ENCODE results near the gene RAB11FIP3. TPM values are rescaled to one million over a fixed set of nuclear protein-coding genes. Genes with fewer than 3 reads are reported as not detected.
"Not testable (repeated sequence)": the region's sequence is repeated elsewhere in the genome, so short reads cannot be mapped to it uniquely, and the experiment has no call there.

Gene RAB11FIP3
- total RNA-seq, 1 experiment from 2014 or later: 12.7 TPM

- CTCF ChIA-PET: no interaction called here
- Histone ChIP-seq H3K27ac (ENCODE audit: low read length) (no peak overlapping the region), H3K4me2 (ENCODE audit: low read length) (no peak overlapping the region), H3K36me3 (ENCODE audit: low read depth, low read length) (no peaks in the 10 kb centered on the region), H4K20me1 (ENCODE audit: low read length) (no peaks in the 10 kb centered on the region), H3K79me2 (ENCODE audit: low read length) (no peaks in the 10 kb centered on the region), H3K9ac (ENCODE audit: low read length) (no peak overlapping the region), H3F3A (ENCODE audit: low read length, unreplicated experiment) (no peaks in the 10 kb centered on the region), H2AFZ (ENCODE audit: low read length) (no peak overlapping the region), H3K4me3 (ENCODE audit: low read length) (no peak overlapping the region), H3K4me1 (ENCODE audit: insufficient read depth, low read length) (no peaks in the 10 kb centered on the region), H3K27me3 (ENCODE audit: low read length) (no peaks in the 10 kb centered on the region), H3K9me3 (ENCODE audit: low read length) (no peaks in the 10 kb centered on the region), H3K9me2 (replicated peaks; ENCODE audit: low read length) (no peaks in the 10 kb centered on the region)
- ATAC-seq (no peak), DNase-seq (no peak)
- TF ChIP-seq EZH2phosphoT487 (IDR thresholded peaks at IDR 0.05; ENCODE audit: borderline replicate concordance, low read length): no peak
- TF ChIP-seq, protein P1, sequence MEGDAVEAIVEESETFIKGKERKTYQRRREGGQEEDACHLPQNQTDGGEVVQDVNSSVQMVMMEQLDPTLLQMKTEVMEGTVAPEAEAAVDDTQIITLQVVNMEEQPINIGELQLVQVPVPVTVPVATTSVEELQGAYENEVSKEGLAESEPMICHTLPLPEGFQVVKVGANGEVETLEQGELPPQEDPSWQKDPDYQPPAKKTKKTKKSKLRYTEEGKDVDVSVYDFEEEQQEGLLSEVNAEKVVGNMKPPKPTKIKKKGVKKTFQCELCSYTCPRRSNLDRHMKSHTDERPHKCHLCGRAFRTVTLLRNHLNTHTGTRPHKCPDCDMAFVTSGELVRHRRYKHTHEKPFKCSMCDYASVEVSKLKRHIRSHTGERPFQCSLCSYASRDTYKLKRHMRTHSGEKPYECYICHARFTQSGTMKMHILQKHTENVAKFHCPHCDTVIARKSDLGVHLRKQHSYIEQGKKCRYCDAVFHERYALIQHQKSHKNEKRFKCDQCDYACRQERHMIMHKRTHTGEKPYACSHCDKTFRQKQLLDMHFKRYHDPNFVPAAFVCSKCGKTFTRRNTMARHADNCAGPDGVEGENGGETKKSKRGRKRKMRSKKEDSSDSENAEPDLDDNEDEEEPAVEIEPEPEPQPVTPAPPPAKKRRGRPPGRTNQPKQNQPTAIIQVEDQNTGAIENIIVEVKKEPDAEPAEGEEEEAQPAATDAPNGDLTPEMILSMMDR (conservative IDR thresholded peaks at IDR 0.05; ENCODE audit: low read depth, low read length): no peak
- no peak for TF ChIP-seq EZH2 (IDR thresholded peaks at IDR 0.05; ENCODE audit: low read length, unreplicated experiment)
- POLR2A ChIA-PET (ENCODE audit: unreplicated experiment): interaction anchor here (0.6 kb wide), 1 partner anchor 9 kb away, joined by 4 read pairs; no protein-coding TSS in a partner anchor
- intact Hi-C loops (cut with micrococcal nuclease): no loop called here
- no TSS peak for BruUV-seq (replicated peaks)
These were observed 10.9 kb upstream of the RAB11FIP3 start for GRCh38 chr16:414395-415169.

DNA sequence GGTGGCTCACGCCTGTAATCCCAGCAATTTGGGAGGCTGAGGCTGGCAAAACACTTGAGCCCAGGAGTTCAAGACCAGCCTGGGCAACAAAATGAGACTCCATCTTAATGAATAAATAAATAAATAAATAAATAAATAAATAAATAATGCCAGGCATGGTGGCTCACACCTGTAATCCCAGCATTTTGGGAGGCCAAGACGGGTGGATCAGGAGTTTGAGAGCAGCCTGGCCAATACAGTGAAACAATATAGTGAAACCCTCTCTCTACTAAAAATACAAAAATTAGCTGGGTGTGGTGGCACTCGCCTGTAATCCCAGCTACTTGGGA lies 10.3 kb upstream of the RAB11FIP3 start:
- H3K9ac ChIP-seq (ENCODE audit: low read length); H2AFZ ChIP-seq (ENCODE audit: low read length); BruUV-seq (replicated peaks); intact Hi-C loops (cut with micrococcal nuclease); H3K9me2 ChIP-seq (replicated peaks; ENCODE audit: low read length); H3K4me3 ChIP-seq (ENCODE audit: low read length); H3K79me2 ChIP-seq (ENCODE audit: low read length); CTCF ChIA-PET; H3K27me3 ChIP-seq (ENCODE audit: low read length); H3K36me3 ChIP-seq (ENCODE audit: low read depth, low read length); ATAC-seq; H3F3A ChIP-seq (ENCODE audit: low read length, unreplicated experiment); H3K4me1 ChIP-seq (ENCODE audit: insufficient read depth, low read length); DNase-seq; H4K20me1 ChIP-seq (ENCODE audit: low read length); H3K27ac ChIP-seq (ENCODE audit: low read length); H3K4me2 ChIP-seq (ENCODE audit: low read length); H3K9me3 ChIP-seq (ENCODE audit: low read length): not testable (repeated sequence)
- POLR2A ChIA-PET (ENCODE audit: unreplicated experiment): interaction anchor here (0.6 kb wide), 1 partner anchor 8 kb away, joined by 4 read pairs; no protein-coding TSS in a partner anchor

GRCh38 chr16:422179-422578 lies 3.3 kb upstream of the RAB11FIP3 start:
- intact Hi-C loops (cut with micrococcal nuclease); H3K9ac ChIP-seq (ENCODE audit: low read length); H3K9me3 ChIP-seq (ENCODE audit: low read length); H3K4me3 ChIP-seq (ENCODE audit: low read length); H3F3A ChIP-seq (ENCODE audit: low read length, unreplicated experiment); BruUV-seq (replicated peaks); ATAC-seq; H3K27ac ChIP-seq (ENCODE audit: low read length); CTCF ChIA-PET; H4K20me1 ChIP-seq (ENCODE audit: low read length); H3K79me2 ChIP-seq (ENCODE audit: low read length); H3K27me3 ChIP-seq (ENCODE audit: low read length); DNase-seq; H2AFZ ChIP-seq (ENCODE audit: low read length); H3K36me3 ChIP-seq (ENCODE audit: low read depth, low read length); POLR2A ChIA-PET (ENCODE audit: unreplicated experiment); H3K4me2 ChIP-seq (ENCODE audit: low read length); H3K9me2 ChIP-seq (replicated peaks; ENCODE audit: low read length): not testable (repeated sequence)
- peaks cover 21% of the 10 kb centered on the region for H3K4me1 ChIP-seq (ENCODE audit: insufficient read depth, low read length)
